T-helper 2 cell treated with Interferon-gamma antibody and Interleukin-4, amounts not matched to agents 5 μg/mL and 100 μg/mL, for 36 hours (primary cell): ENCODE measurements around the gene PHACTR3.

Experiments used
- DNase-seq: peaks from one replicate; pipeline ENCODE4 v3.0.0; 2021; ENCODE audit warnings: low spot score
- H3K27ac Mint-ChIP-seq: one replicate; pipeline ENCODE4 v1.8.0; 2021; ENCODE audit warnings: mild to moderate bottlenecking, mixed read lengths
- H3K27me3 Mint-ChIP-seq: one replicate; pipeline ENCODE4 v1.8.0; 2021; ENCODE audit warnings: low read depth, mixed read lengths
- H3K36me3 Mint-ChIP-seq: one replicate; pipeline ENCODE4 v1.8.0; 2021; ENCODE audit warnings: low read depth, mixed read lengths
- H3K4me1 Mint-ChIP-seq: one replicate; pipeline ENCODE4 v1.8.0; 2021; ENCODE audit warnings: low read depth, mixed read lengths
- H3K4me3 Mint-ChIP-seq: one replicate; pipeline ENCODE4 v1.8.0; 2022; ENCODE audit warnings: mild to moderate bottlenecking, moderate library complexity, mixed read lengths
- H3K9me3 Mint-ChIP-seq: one replicate; pipeline ENCODE4 v1.8.0; 2021; ENCODE audit warnings: mixed read lengths

The PHACTR3 gene

GRCh38 chr20:59723607-59724456 is 119.5 kb downstream of the PHACTR3 start:
- peaks cover 3% of the 10 kb centered on the region for H3K4me1 Mint-ChIP-seq

GRCh38 chr20:59724457-59725366 is 120.4 kb downstream of the PHACTR3 start:
- peaks cover 3% of the 10 kb centered on the region for H3K4me1 Mint-ChIP-seq
- DNase-seq = no peak

More at GRCh38 chr20:59723607-59724456, 119.5 kb downstream of the PHACTR3 start:
- Mint-ChIP-seq H3K27me3 (no peaks in the 10 kb centered on the region), H3K4me3 (no peak overlapping the region), H3K27ac (no peak overlapping the region), H3K9me3 (no peaks in the 10 kb centered on the region), H3K36me3 (no peaks in the 10 kb centered on the region)
- DNase-seq = no peak

GRCh38 chr20:59725476-59726280 is 121.3 kb downstream of the PHACTR3 start:
- H3K4me1 Mint-ChIP-seq = peaks cover 3% of the 10 kb centered on the region
- no peak overlapping the region for H3K4me3 Mint-ChIP-seq
- no peaks in the 10 kb centered on the region for H3K9me3 Mint-ChIP-seq
- H3K27me3 Mint-ChIP-seq = no peaks in the 10 kb centered on the region
- no peaks in the 10 kb centered on the region for H3K36me3 Mint-ChIP-seq
- H3K27ac Mint-ChIP-seq = no peak overlapping the region
- no peak for DNase-seq

More at GRCh38 chr20:59724457-59725366, 120.4 kb downstream of the PHACTR3 start:
- Mint-ChIP-seq H3K27ac (no peak overlapping the region), H3K36me3 (no peaks in the 10 kb centered on the region), H3K27me3 (no peaks in the 10 kb centered on the region), H3K9me3 (no peaks in the 10 kb centered on the region), H3K4me3 (no peak overlapping the region)

- Mint-ChIP-seq H3K4me1 (peaks cover 3% of the 10 kb centered on the region), H3K27me3 (no peaks in the 10 kb centered on the region), H3K4me3 (no peak overlapping the region), H3K27ac (no peak overlapping the region), H3K36me3 (no peaks in the 10 kb centered on the region), H3K9me3 (no peaks in the 10 kb centered on the region)
- DNase-seq = no peak
Observed at GRCh38 chr20:59726281-59726595, 121.9 kb downstream of the PHACTR3 start.

- DNase-seq = no peak
- no peak overlapping the region for H3K27ac Mint-ChIP-seq
- no peak overlapping the region for H3K4me3 Mint-ChIP-seq
- H3K4me1 Mint-ChIP-seq = no peaks in the 10 kb centered on the region
- no peaks in the 10 kb centered on the region for H3K9me3 Mint-ChIP-seq
- no peaks in the 10 kb centered on the region for H3K36me3 Mint-ChIP-seq
- no peaks in the 10 kb centered on the region for H3K27me3 Mint-ChIP-seq
Observed at GRCh38 chr20:59728722-59729430, 124.5 kb downstream of the PHACTR3 start.

GRCh38 chr20:59729506-59729905 is 125.2 kb downstream of the PHACTR3 start:
- no peak for DNase-seq
- no peak overlapping the region for H3K4me3 Mint-ChIP-seq
- H3K27me3 Mint-ChIP-seq = no peaks in the 10 kb centered on the region
- no peaks in the 10 kb centered on the region for H3K4me1 Mint-ChIP-seq
- H3K36me3 Mint-ChIP-seq = no peaks in the 10 kb centered on the region
- H3K9me3 Mint-ChIP-seq = no peaks in the 10 kb centered on the region
- H3K27ac Mint-ChIP-seq = no peak overlapping the region

- H3K9me3 Mint-ChIP-seq = no peaks in the 10 kb centered on the region
- H3K4me3 Mint-ChIP-seq = no peak overlapping the region
- no peaks in the 10 kb centered on the region for H3K27me3 Mint-ChIP-seq
- no peak overlapping the region for H3K27ac Mint-ChIP-seq
- no peak for DNase-seq
- no peaks in the 10 kb centered on the region for H3K4me1 Mint-ChIP-seq
- no peaks in the 10 kb centered on the region for H3K36me3 Mint-ChIP-seq
Observed at GRCh38 chr20:59730722-59731121, 126.4 kb downstream of the PHACTR3 start.

- Mint-ChIP-seq H3K4me3 (no peak overlapping the region), H3K27ac (no peak overlapping the region), H3K4me1 (no peaks in the 10 kb centered on the region), H3K9me3 (no peaks in the 10 kb centered on the region), H3K27me3 (no peaks in the 10 kb centered on the region), H3K36me3 (no peaks in the 10 kb centered on the region)
- no peak for DNase-seq
Observed at GRCh38 chr20:59731376-59731775, 127.0 kb downstream of the PHACTR3 start.

GRCh38 chr20:59733351-59733750 is 129.0 kb downstream of the PHACTR3 start:
- Mint-ChIP-seq H3K4me3 (no peak overlapping the region), H3K27ac (no peak overlapping the region), H3K36me3 (no peaks in the 10 kb centered on the region), H3K27me3 (no peaks in the 10 kb centered on the region), H3K4me1 (no peaks in the 10 kb centered on the region), H3K9me3 (no peaks in the 10 kb centered on the region)
- no peak for DNase-seq

- Mint-ChIP-seq H3K27me3 (no peaks in the 10 kb centered on the region), H3K4me3 (no peak overlapping the region), H3K9me3 (no peaks in the 10 kb centered on the region), H3K27ac (no peak overlapping the region), H3K4me1 (no peaks in the 10 kb centered on the region), H3K36me3 (no peaks in the 10 kb centered on the region)
- DNase-seq = no peak
Observed at GRCh38 chr20:59735486-59735885, 131.1 kb downstream of the PHACTR3 start.

- no peaks in the 10 kb centered on the region for H3K36me3 Mint-ChIP-seq
- no peak overlapping the region for H3K4me3 Mint-ChIP-seq
- H3K27me3 Mint-ChIP-seq = no peaks in the 10 kb centered on the region
- H3K4me1 Mint-ChIP-seq = no peaks in the 10 kb centered on the region
- DNase-seq = no peak
- H3K9me3 Mint-ChIP-seq = no peaks in the 10 kb centered on the region
- H3K27ac Mint-ChIP-seq = no peak overlapping the region
Observed at GRCh38 chr20:59735917-59736316, 131.6 kb downstream of the PHACTR3 start.

- Mint-ChIP-seq H3K27me3 (no peaks in the 10 kb centered on the region), H3K4me3 (no peak overlapping the region), H3K27ac (no peak overlapping the region), H3K4me1 (no peaks in the 10 kb centered on the region), H3K9me3 (no peaks in the 10 kb centered on the region), H3K36me3 (no peaks in the 10 kb centered on the region)
- no peak for DNase-seq
Observed at GRCh38 chr20:59736366-59736765, 132.0 kb downstream of the PHACTR3 start.

GRCh38 chr20:59737073-59737666 is 132.8 kb downstream of the PHACTR3 start:
- no peak for DNase-seq
- H3K36me3 Mint-ChIP-seq = no peaks in the 10 kb centered on the region
- no peak overlapping the region for H3K4me3 Mint-ChIP-seq
- H3K4me1 Mint-ChIP-seq = no peaks in the 10 kb centered on the region
- no peak overlapping the region for H3K27ac Mint-ChIP-seq
- no peaks in the 10 kb centered on the region for H3K27me3 Mint-ChIP-seq
- no peaks in the 10 kb centered on the region for H3K9me3 Mint-ChIP-seq
